GM23338 (cell line): Measurements from ENCODE around the gene OVCA2. TPM values are rescaled to one million over a fixed set of nuclear protein-coding genes. Genes with fewer than 3 reads are reported as not detected.

Experiments used
- ATAC-seq: fragments of 200-7000 bp; cut with Tn5 transposase; 3 replicates; pipeline ENCODE4 v1.9.1; 2020
- DNase-seq: peaks from one replicate; pipeline ENCODE4 v3.0.0-alpha.2; 2015; ENCODE audit warnings: low spot score
- H2AFZ ChIP-seq: fragments of 200-600 bp; sonication (generic); 2 replicates; pipeline ENCODE4 v1.8.0; 2016; ENCODE audit warnings: antibody characterized with exemption, mild to moderate bottlenecking, moderate library complexity
- H3F3A ChIP-seq: fragments of 200-600 bp; sonication (generic); replicated peaks from 2 replicates; pipeline ENCODE4 v1.8.0; 2017; ENCODE audit warnings: antibody characterized with exemption, mixed run types, low read depth
- H3K27ac ChIP-seq: fragments of 200-600 bp; sonication (generic); 2 replicates; pipeline ENCODE4 v1.6.1; 2016; ENCODE audit warnings: low read depth
- H3K27me3 ChIP-seq: fragments of 200-600 bp; sonication (generic); 2 replicates; pipeline ENCODE4 v1.8.0; 2016; ENCODE audit warnings: mild to moderate bottlenecking, mixed run types, moderate library complexity; ENCODE audit not compliant: insufficient read depth
- H3K36me3 ChIP-seq: fragments of 200-600 bp; sonication (generic); 2 replicates; pipeline ENCODE4 v1.8.0; 2016; ENCODE audit warnings: mild to moderate bottlenecking; ENCODE audit not compliant: insufficient read depth
- H3K4me1 ChIP-seq: fragments of 200-600 bp; sonication (generic); 2 replicates; pipeline ENCODE4 v1.8.0; 2016; ENCODE audit warnings: mild to moderate bottlenecking, moderate library complexity; ENCODE audit not compliant: insufficient read depth
- H3K4me2 ChIP-seq: fragments of 200-600 bp; sonication (generic); 2 replicates; pipeline ENCODE4 v1.7.1; 2017; ENCODE audit warnings: mixed run types
- H3K4me3 ChIP-seq: fragments of 200-600 bp; sonication (generic); 2 replicates; pipeline ENCODE4 v1.6.1; 2016; ENCODE audit warnings: mixed run types
- H3K79me2 ChIP-seq: fragments of 200-600 bp; sonication (generic); replicated peaks from 2 replicates; pipeline ENCODE4 v1.8.0; 2017; ENCODE audit warnings: mild to moderate bottlenecking; ENCODE audit not compliant: insufficient read depth
- H3K9me2 ChIP-seq: fragments of 200-600 bp; sonication (generic); 2 replicates; pipeline ENCODE4 v1.8.0; 2017; ENCODE audit not compliant: insufficient read depth
- H4K20me1 ChIP-seq: fragments of 200-600 bp; sonication (generic); replicated peaks from 2 replicates; pipeline ENCODE4 v1.8.0; 2017; ENCODE audit warnings: mild to moderate bottlenecking; ENCODE audit not compliant: insufficient read depth
- H3K27ac Mint-ChIP-seq: 2 replicates; pipeline ENCODE4 v1.8.0; 2020; ENCODE audit warnings: inconsistent platforms, mild to moderate bottlenecking, moderate library complexity, mixed read lengths
- H3K27me3 Mint-ChIP-seq: 3 replicates; pipeline ENCODE4 v1.8.0; 2022; ENCODE audit warnings: low read depth, mild to moderate bottlenecking, moderate library complexity, mixed read lengths, inconsistent platforms; ENCODE audit not compliant: insufficient read depth, poor library complexity
- H3K36me3 Mint-ChIP-seq: 3 replicates; pipeline ENCODE4 v1.8.0; 2021; ENCODE audit warnings: low read depth, mild to moderate bottlenecking, inconsistent platforms, moderate library complexity, mixed read lengths
- H3K4me1 Mint-ChIP-seq: 3 replicates; pipeline ENCODE4 v1.8.0; 2020; ENCODE audit warnings: mild to moderate bottlenecking, inconsistent platforms, mixed read lengths
- H3K4me3 Mint-ChIP-seq: 3 replicates; pipeline ENCODE4 v1.8.0; 2021; ENCODE audit warnings: moderate library complexity, mild to moderate bottlenecking, inconsistent platforms, mixed read lengths
- H3K9me3 Mint-ChIP-seq: 3 replicates; pipeline ENCODE4 v1.8.0; 2020; ENCODE audit warnings: moderate library complexity, mild to moderate bottlenecking, inconsistent platforms, mixed read lengths
- CREB1 ChIP-seq: fragments of 250-450 bp; sonication (Bioruptor Pico); IDR thresholded peaks from 2 replicates; pipeline ENCODE4 v1.5.0; 2020; ENCODE audit warnings: low read depth, mild to moderate bottlenecking, moderate library complexity
- CTCF ChIP-seq, 2 experiments: fragments of 200-600 bp in 1 of 2; sonication (generic) in 1 of 2; conservative IDR thresholded peaks; 2 replicates each; pipeline versions ENCODE4 v1.5.1 to v1.6.1; 2016 to 2017; ENCODE audit warnings: antibody characterized with exemption in 2 of 2, low read depth in 2 of 2, mild to moderate bottlenecking in 2 of 2, moderate library complexity in 1 of 2
- ETS1 ChIP-seq: IDR thresholded peaks from 2 replicates; pipeline ENCODE4 v1.6.1; 2016; ENCODE audit warnings: antibody characterized with exemption
- EZH2 ChIP-seq: fragments of 200-600 bp; sonication (generic); IDR thresholded peaks from one replicate; pipeline ENCODE4 v1.8.0; 2017; ENCODE audit warnings: antibody characterized with exemption, mild to moderate bottlenecking, low read depth; ENCODE audit not compliant: unreplicated experiment
- EZH2phosphoT487 ChIP-seq: fragments of 200-600 bp; sonication (generic); IDR thresholded peaks from one replicate; pipeline ENCODE4 v1.8.1; 2018; ENCODE audit warnings: antibody characterized with exemption; ENCODE audit not compliant: unreplicated experiment
- JUNB ChIP-seq: IDR thresholded peaks from one replicate; pipeline ENCODE4 v1.6.1; 2016; ENCODE audit warnings: antibody characterized with exemption; ENCODE audit not compliant: unreplicated experiment
- NANOG ChIP-seq: IDR thresholded peaks from 2 replicates; pipeline ENCODE4 v1.6.1; 2016; ENCODE audit warnings: antibody characterized with exemption, borderline replicate concordance
- POLR2AphosphoS5 ChIP-seq: IDR thresholded peaks from 2 replicates; pipeline ENCODE4 v1.6.1; 2016; ENCODE audit warnings: antibody characterized with exemption, low read depth
- REST ChIP-seq: IDR thresholded peaks from one replicate; pipeline ENCODE4 v1.6.1; 2018; ENCODE audit warnings: antibody characterized with exemption; ENCODE audit not compliant: unreplicated experiment
- STAT1 ChIP-seq: IDR thresholded peaks from one replicate; pipeline ENCODE4 v1.6.1; 2016; ENCODE audit warnings: antibody characterized with exemption; ENCODE audit not compliant: unreplicated experiment
- ZNF114 ChIP-seq: fragments of 250-450 bp; sonication (Bioruptor Pico); IDR thresholded peaks from 2 replicates; pipeline ENCODE4 v1.5.0; 2020; ENCODE audit warnings: mild to moderate bottlenecking, moderate library complexity
- ZNF331 ChIP-seq: fragments of 250-450 bp; sonication (Bioruptor Pico); IDR thresholded peaks from 2 replicates; pipeline ENCODE4 v1.5.0; 2020; ENCODE audit warnings: low read depth, mild to moderate bottlenecking, moderate library complexity
- ZNF462 ChIP-seq: fragments of 250-450 bp; sonication (Bioruptor Pico); IDR thresholded peaks from 2 replicates; pipeline ENCODE4 v1.5.0; 2020; ENCODE audit warnings: mild to moderate bottlenecking, moderate library complexity
- polyA plus RNA-seq: library from polyadenylated mRNA; unstranded; fragments of >200 nt; fragmentation: Nextera tagmentation; extraction: Ambion mirVana; gene quantifications from 2 replicates; pipeline ENCODE4 v1.2.1, GENCODE V29; 2016
- total RNA-seq: library from RNA; depleted of rRNA; stranded (reverse); fragments of >200 nt; shearing (Covaris generic); gene quantifications from 2 replicates; pipeline ENCODE4 v1.2.3, GENCODE V29; 2014

The OVCA2 gene
- total and polyA plus RNA-seq, 2 experiments from 2014 or later, result 15.9 to 21.3 TPM

- H3K4me2 ChIP-seq, result no peak overlapping the region
- H3K9me3 Mint-ChIP-seq, result no peaks in the 10 kb centered on the region
- H4K20me1 ChIP-seq, result no peaks in the 10 kb centered on the region; the same call in none of the 2 replicates
- peaks cover 10% of the 10 kb centered on the region for H3K36me3 Mint-ChIP-seq
- no peaks in the 10 kb centered on the region for H3K9me2 ChIP-seq
- H3K27ac Mint-ChIP-seq, result no peak overlapping the region
- DNase-seq, result no peak
- no peaks in the 10 kb centered on the region for H3K27me3 ChIP-seq
- H3K4me1 Mint-ChIP-seq, result peaks cover 40% of the 10 kb centered on the region
- no peaks in the 10 kb centered on the region for H3K36me3 ChIP-seq
- no peaks in the 10 kb centered on the region for H3K79me2 ChIP-seq
- no peak for ATAC-seq
- H3K4me3 Mint-ChIP-seq, result no peak overlapping the region
- H2AFZ ChIP-seq, result no peak overlapping the region
- peaks cover 13% of the 10 kb centered on the region for H3K4me1 ChIP-seq
- TF ChIP-seq EZH2, result no peak
- no peak for TF ChIP-seq STAT1
- TF ChIP-seq POLR2AphosphoS5, result no peak
- TF ChIP-seq ETS1, result no peak
- TF ChIP-seq ZNF114 (CRISPR knock-in tag), result no peak
- no peak for TF ChIP-seq REST
- no peak for TF ChIP-seq ZNF462 (CRISPR knock-in tag)
- TF ChIP-seq EZH2phosphoT487, result no peak
- TF ChIP-seq NANOG, result no peak
- TF ChIP-seq JUNB, result no peak
- no peak for TF ChIP-seq CTCF (conservative IDR thresholded peaks at IDR 0.05; ENCODE audit: low read depth in 2 of 2)
- TF ChIP-seq CREB1, result no peak
- no peak for TF ChIP-seq ZNF331 (CRISPR knock-in tag)
- H3K27ac ChIP-seq, result no peak overlapping the region
- H3F3A ChIP-seq, result no peaks in the 10 kb centered on the region; the same call in 1 of the 2 replicates
- peaks cover 22% of the 10 kb centered on the region for H3K27me3 Mint-ChIP-seq
- no peak overlapping the region for H3K4me3 ChIP-seq
Observed at GRCh38 chr17:2068519-2069051, 26.8 kb downstream of the OVCA2 start.
